ENCODE measurements around the gene FOXK2.

The FOXK2 gene

DNA sequence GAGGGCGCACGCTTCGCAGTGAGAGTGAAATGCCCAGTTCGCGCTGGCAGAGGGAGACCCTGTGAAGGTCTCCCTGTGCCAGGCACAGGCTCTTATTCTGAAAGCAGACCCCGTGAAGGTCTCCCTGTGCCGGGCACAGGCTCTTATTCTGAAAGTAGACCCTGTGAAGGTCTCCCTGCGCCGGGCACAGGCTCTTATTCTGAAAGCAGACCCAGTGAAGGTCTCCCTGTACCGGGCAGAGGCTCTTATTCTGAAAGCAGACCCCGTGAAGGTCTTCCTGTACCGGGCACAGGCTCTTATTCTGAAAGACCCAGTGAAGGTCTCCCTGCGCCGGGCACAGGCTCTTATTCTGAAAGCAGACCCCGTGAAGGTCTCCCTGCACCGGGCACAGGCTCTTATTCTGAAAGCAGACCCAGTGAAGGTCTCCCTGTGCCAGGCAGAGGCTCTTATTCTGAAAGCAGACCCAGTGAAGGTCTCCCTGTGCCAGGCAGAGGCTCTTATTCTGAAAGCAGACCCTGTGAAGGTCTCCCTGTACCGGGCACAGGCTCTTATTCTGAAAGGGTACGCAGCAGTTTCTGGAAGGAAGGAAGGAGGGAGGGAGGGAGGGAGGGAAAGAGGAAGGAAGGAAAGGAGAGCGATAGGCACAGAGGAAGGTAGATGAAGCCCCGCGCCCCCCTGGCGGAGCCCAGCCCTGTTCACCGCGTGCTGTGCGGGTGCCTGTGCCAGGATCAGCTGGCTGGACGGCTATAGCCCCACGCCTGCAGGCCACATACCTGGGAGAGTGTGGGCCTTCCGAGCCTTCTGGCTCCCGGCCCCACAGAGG lies 73.4 kb downstream of the FOXK2 start:
- H3K18ac ChIP-seq (ENCODE audit: low read length): peak overlapping the region; percentile 96
- H3K9ac ChIP-seq (ENCODE audit: low read depth, low read length, poor library complexity): peak overlapping the region; percentile 71
- H2BK12ac ChIP-seq (ENCODE audit: low read length): no peak overlapping the region
- no peaks in the 10 kb centered on the region for H3K27me3 ChIP-seq (ENCODE audit: control insufficient read depth in 3 of 3, insufficient read depth in 3 of 3, low read depth in 1 of 3, low read length in 3 of 3)
- H3K4me2 ChIP-seq (ENCODE audit: insufficient read depth, low read length, poor library complexity, severe bottlenecking): peak overlapping the region; percentile 50
- no peak overlapping the region for H3K4ac ChIP-seq (ENCODE audit: low read length)
- peak overlapping the region; percentile 82 for H3K27ac ChIP-seq (replicated peaks; ENCODE audit: low read length)
- H3K23ac ChIP-seq (ENCODE audit: low read depth, low read length, poor library complexity): no peak overlapping the region
- no CpG with 5 or more reads among the region's 29 CpGs for WGBS, 2 donors (ENCODE audit: extremely low coverage in 2 of 2, insufficient read length in 2 of 2, insufficient replicate concordance in 1 of 2)
- peak overlapping the region; percentile 43 for H2AK5ac ChIP-seq (ENCODE audit: low read depth, low read length)
- peak; percentile 47 for DNase-seq (ENCODE audit: low spot score)
- peak overlapping the region in 1 of 2 donors; percentile 67 for H3K4me3 ChIP-seq (ENCODE audit: low read length in 2 of 2)
- no peak overlapping the region for H2BK5ac ChIP-seq (ENCODE audit: low read length)
- H3K4me1 ChIP-seq (ENCODE audit: control insufficient read depth in 2 of 2, insufficient read depth in 1 of 2, low read depth in 1 of 2, low read length in 2 of 2): peaks cover 6 to 7% of the 10 kb centered on the region in 2 donors
- H3K9me3 ChIP-seq (replicated peaks in 1 of 2; ENCODE audit: control insufficient read depth in 2 of 2, insufficient read depth in 1 of 2, low read depth in 1 of 2, low read length in 2 of 2): peaks cover 0 to 5% of the 10 kb centered on the region in 2 donors
- no peak overlapping the region for H2BK120ac ChIP-seq (ENCODE audit: low read depth, low read length)
- peaks cover 35 to 85% of the 10 kb centered on the region in 2 donors for H3K36me3 ChIP-seq (replicated peaks in 1 of 2; ENCODE audit: control insufficient read depth in 2 of 2, insufficient read depth in 2 of 2, low read length in 2 of 2)
- peaks cover 9% of the 10 kb centered on the region for H3K79me1 ChIP-seq (ENCODE audit: low read depth, low read length)
- no peak overlapping the region for H4K8ac ChIP-seq (ENCODE audit: low read depth, low read length)
- no peak overlapping the region for H3K14ac ChIP-seq (ENCODE audit: low read length)
- H2AFZ ChIP-seq (ENCODE audit: low read length): no peak overlapping the region
- H4K91ac ChIP-seq (ENCODE audit: low read depth, low read length, poor library complexity): no peak overlapping the region
- no peak overlapping the region for H2BK15ac ChIP-seq (ENCODE audit: low read length)

DNA sequence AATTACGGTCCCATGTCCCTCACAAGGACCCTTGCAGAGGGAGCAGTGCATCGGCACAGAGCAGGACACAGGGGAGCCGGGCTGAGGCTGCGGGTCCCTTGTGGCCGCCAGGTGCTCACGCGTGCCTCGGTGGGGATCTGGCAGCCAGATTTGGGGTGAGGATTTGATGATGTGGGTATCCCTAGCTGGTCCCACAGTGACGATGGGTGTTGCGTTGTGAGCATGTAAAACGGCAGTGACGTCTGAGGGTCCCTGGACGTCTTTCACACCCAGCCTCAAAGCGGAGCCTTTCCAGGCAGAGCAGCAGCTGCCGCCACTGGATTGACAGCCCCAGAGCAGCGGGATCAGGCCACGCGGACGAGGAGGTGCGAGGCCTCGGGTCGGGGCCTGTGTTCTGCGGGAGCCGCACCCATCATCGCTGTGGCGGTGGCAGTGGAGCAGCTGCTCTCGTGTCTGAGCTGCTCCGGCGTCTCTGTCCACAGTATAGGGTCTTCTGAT lies 74.1 kb downstream of the FOXK2 start:
- Histone ChIP-seq H2BK5ac (ENCODE audit: low read length) (no peak overlapping the region), H3K79me1 (ENCODE audit: low read depth, low read length) (peaks cover 9% of the 10 kb centered on the region), H3K9me3 (replicated peaks in 1 of 2; ENCODE audit: control insufficient read depth in 2 of 2, insufficient read depth in 1 of 2, low read depth in 1 of 2, low read length in 2 of 2) (peaks cover 0 to 7% of the 10 kb centered on the region in 2 donors), H3K9ac (ENCODE audit: low read depth, low read length, poor library complexity) (peak overlapping the region; percentile 71), H3K36me3 (replicated peaks in 1 of 2; ENCODE audit: control insufficient read depth in 2 of 2, insufficient read depth in 2 of 2, low read length in 2 of 2) (peaks cover 38 to 85% of the 10 kb centered on the region in 2 donors), H4K91ac (ENCODE audit: low read depth, low read length, poor library complexity) (no peak overlapping the region), H3K27ac (replicated peaks; ENCODE audit: low read length) (peak overlapping the region; percentile 82), H3K4me2 (ENCODE audit: insufficient read depth, low read length, poor library complexity, severe bottlenecking) (peak overlapping the region; percentile 50), H2BK120ac (ENCODE audit: low read depth, low read length) (no peak overlapping the region), H3K4ac (ENCODE audit: low read length) (peak overlapping the region; percentile 97), H2BK15ac (ENCODE audit: low read length) (no peak overlapping the region), H2BK12ac (ENCODE audit: low read length) (no peak overlapping the region), H3K14ac (ENCODE audit: low read length) (peak overlapping the region; percentile 10), H3K23ac (ENCODE audit: low read depth, low read length, poor library complexity) (peak overlapping the region; percentile 66), H3K18ac (ENCODE audit: low read length) (peak overlapping the region; percentile 96), H3K4me3 (ENCODE audit: low read length in 2 of 2) (peak overlapping the region in 1 of 2 donors; percentile 67), H4K8ac (ENCODE audit: low read depth, low read length) (peak overlapping the region; percentile 89), H2AFZ (ENCODE audit: low read length) (no peak overlapping the region), H3K4me1 (ENCODE audit: control insufficient read depth in 2 of 2, insufficient read depth in 1 of 2, low read depth in 1 of 2, low read length in 2 of 2) (peaks cover 6 to 7% of the 10 kb centered on the region in 2 donors), H3K27me3 (ENCODE audit: control insufficient read depth in 3 of 3, insufficient read depth in 3 of 3, low read depth in 1 of 3, low read length in 3 of 3) (no peaks in the 10 kb centered on the region), H2AK5ac (ENCODE audit: low read depth, low read length) (peak overlapping the region; percentile 43)
- no CpG with 5 or more reads among the region's 29 CpGs for WGBS, 2 donors (ENCODE audit: extremely low coverage in 2 of 2, insufficient read length in 2 of 2, insufficient replicate concordance in 1 of 2)
- DNase-seq (ENCODE audit: low spot score): no peak

DNA sequence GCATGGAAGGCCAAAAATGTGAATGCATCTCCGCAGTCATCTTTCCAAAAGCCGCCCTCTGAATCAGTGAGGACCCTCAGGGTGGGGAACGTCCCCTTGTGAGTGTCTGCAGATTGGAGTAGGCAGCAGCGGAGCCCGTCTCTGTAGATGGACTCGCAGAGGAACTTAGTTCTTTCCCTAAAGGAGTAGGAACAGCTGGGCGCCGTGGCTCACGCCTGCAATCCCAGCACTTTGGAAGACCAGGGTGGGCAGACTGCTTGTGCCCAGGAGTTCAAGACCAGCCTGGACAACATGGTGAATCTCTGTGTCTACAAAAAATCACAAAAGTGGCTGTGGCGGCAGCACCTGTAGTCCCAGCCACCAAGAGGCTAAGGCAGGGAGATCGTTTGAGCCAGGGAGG lies 75.0 kb downstream of the FOXK2 start:
- Histone ChIP-seq H3K79me1 (ENCODE audit: low read depth, low read length) (peaks cover 12% of the 10 kb centered on the region), H3K4ac (ENCODE audit: low read length) (no peak overlapping the region), H3K14ac (ENCODE audit: low read length) (no peak overlapping the region), H2AFZ (ENCODE audit: low read length) (no peak overlapping the region), H3K9ac (ENCODE audit: low read depth, low read length, poor library complexity) (no peak overlapping the region), H3K4me3 (ENCODE audit: low read length in 2 of 2) (no peak overlapping the region), H2BK12ac (ENCODE audit: low read length) (no peak overlapping the region), H2BK120ac (ENCODE audit: low read depth, low read length) (no peak overlapping the region), H3K23ac (ENCODE audit: low read depth, low read length, poor library complexity) (no peak overlapping the region), H4K8ac (ENCODE audit: low read depth, low read length) (no peak overlapping the region), H3K4me2 (ENCODE audit: insufficient read depth, low read length, poor library complexity, severe bottlenecking) (no peak overlapping the region), H3K36me3 (replicated peaks in 1 of 2; ENCODE audit: control insufficient read depth in 2 of 2, insufficient read depth in 2 of 2, low read length in 2 of 2) (peaks cover 39 to 83% of the 10 kb centered on the region in 2 donors), H3K27ac (replicated peaks; ENCODE audit: low read length) (no peak overlapping the region), H2BK5ac (ENCODE audit: low read length) (no peak overlapping the region), H3K18ac (ENCODE audit: low read length) (no peak overlapping the region), H3K9me3 (replicated peaks in 1 of 2; ENCODE audit: control insufficient read depth in 2 of 2, insufficient read depth in 1 of 2, low read depth in 1 of 2, low read length in 2 of 2) (peaks cover 0 to 7% of the 10 kb centered on the region in 2 donors), H3K4me1 (ENCODE audit: control insufficient read depth in 2 of 2, insufficient read depth in 1 of 2, low read depth in 1 of 2, low read length in 2 of 2) (peaks cover 6 to 7% of the 10 kb centered on the region in 2 donors), H3K27me3 (ENCODE audit: control insufficient read depth in 3 of 3, insufficient read depth in 3 of 3, low read depth in 1 of 3, low read length in 3 of 3) (no peaks in the 10 kb centered on the region), H2BK15ac (ENCODE audit: low read length) (no peak overlapping the region), H4K91ac (ENCODE audit: low read depth, low read length, poor library complexity) (no peak overlapping the region), H2AK5ac (ENCODE audit: low read depth, low read length) (no peak overlapping the region)
- no CpG with 5 or more reads among the region's 11 CpGs for WGBS, 2 donors (ENCODE audit: extremely low coverage in 2 of 2, insufficient read length in 2 of 2, insufficient replicate concordance in 1 of 2)
- no peak for DNase-seq (ENCODE audit: low spot score)

DNA sequence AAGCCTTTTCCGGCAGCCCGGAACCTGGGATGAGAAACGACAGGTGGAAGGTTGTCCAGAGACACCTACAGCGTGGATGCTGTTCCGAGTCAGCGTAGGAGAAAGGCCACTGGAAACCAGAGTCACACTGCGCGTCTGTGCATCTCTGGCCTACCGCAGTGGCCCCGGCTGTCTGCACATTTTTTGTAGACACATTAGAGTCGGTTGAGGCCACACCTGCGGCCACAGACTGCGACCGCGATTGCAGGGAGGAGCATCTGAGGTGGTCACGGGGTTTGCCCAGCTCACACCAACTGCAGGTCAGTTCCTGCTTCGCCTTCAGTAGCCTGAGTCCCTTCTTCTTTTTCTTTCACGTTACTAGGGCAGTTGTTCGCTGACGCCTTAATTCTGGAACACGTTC lies 76.4 kb downstream of the FOXK2 start:
- Histone ChIP-seq H2BK15ac (ENCODE audit: low read length) (no peak overlapping the region), H3K23ac (ENCODE audit: low read depth, low read length, poor library complexity) (peak overlapping the region; percentile 59), H3K27me3 (ENCODE audit: control insufficient read depth in 3 of 3, insufficient read depth in 3 of 3, low read depth in 1 of 3, low read length in 3 of 3) (no peaks in the 10 kb centered on the region), H4K91ac (ENCODE audit: low read depth, low read length, poor library complexity) (no peak overlapping the region), H3K79me1 (ENCODE audit: low read depth, low read length) (peaks cover 15% of the 10 kb centered on the region), H3K14ac (ENCODE audit: low read length) (no peak overlapping the region), H3K9ac (ENCODE audit: low read depth, low read length, poor library complexity) (peak overlapping the region; percentile 63), H3K4me1 (ENCODE audit: control insufficient read depth in 2 of 2, insufficient read depth in 1 of 2, low read depth in 1 of 2, low read length in 2 of 2) (peaks cover 6 to 7% of the 10 kb centered on the region in 2 donors), H3K4me2 (ENCODE audit: insufficient read depth, low read length, poor library complexity, severe bottlenecking) (no peak overlapping the region), H3K4me3 (ENCODE audit: low read length in 2 of 2) (no peak overlapping the region), H2AFZ (ENCODE audit: low read length) (no peak overlapping the region), H2BK12ac (ENCODE audit: low read length) (no peak overlapping the region), H3K27ac (replicated peaks; ENCODE audit: low read length) (no peak overlapping the region), H3K18ac (ENCODE audit: low read length) (no peak overlapping the region), H4K8ac (ENCODE audit: low read depth, low read length) (peak overlapping the region; percentile 74), H2AK5ac (ENCODE audit: low read depth, low read length) (no peak overlapping the region), H3K36me3 (replicated peaks in 1 of 2; ENCODE audit: control insufficient read depth in 2 of 2, insufficient read depth in 2 of 2, low read length in 2 of 2) (peaks cover 48 to 84% of the 10 kb centered on the region in 2 donors), H3K9me3 (replicated peaks in 1 of 2; ENCODE audit: control insufficient read depth in 2 of 2, insufficient read depth in 1 of 2, low read depth in 1 of 2, low read length in 2 of 2) (peaks cover 0 to 7% of the 10 kb centered on the region in 2 donors), H3K4ac (ENCODE audit: low read length) (no peak overlapping the region), H2BK120ac (ENCODE audit: low read depth, low read length) (no peak overlapping the region), H2BK5ac (ENCODE audit: low read length) (peak overlapping the region; percentile 42)
- no peak for DNase-seq (ENCODE audit: low spot score)
- no CpG with 5 or more reads among the region's 21 CpGs for WGBS, 2 donors (ENCODE audit: extremely low coverage in 2 of 2, insufficient read length in 2 of 2, insufficient replicate concordance in 1 of 2)

Data from neuronal stem cell (in vitro differentiated cells).